WERI-Rb-1 (cell line): ENCODE measurements around the gene ARHGEF3.

Source experiments
- DNase-seq: peaks from one replicate; pipeline ENCODE4 v3.0.0-alpha.2; 2020
- H3K27ac ChIP-seq: fragments of 250-450 bp; sonication (Bioruptor Pico); 2 replicates; pipeline ENCODE4 v1.5.1; 2020; ENCODE audit warnings: mild to moderate bottlenecking, moderate library complexity
- H3K27me3 ChIP-seq: fragments of 250-450 bp; sonication (Bioruptor Pico); 2 replicates; pipeline ENCODE4 v1.5.1; 2021; ENCODE audit warnings: mild to moderate bottlenecking, low read depth, moderate library complexity; ENCODE audit not compliant: insufficient read depth, severe bottlenecking
- H3K36me3 ChIP-seq: fragments of 250-450 bp; sonication (Bioruptor Pico); 2 replicates; pipeline ENCODE4 v1.5.1; 2020; ENCODE audit warnings: mild to moderate bottlenecking, moderate library complexity
- H3K4me3 ChIP-seq: 2 replicates; pipeline ENCODE4 v1.5.1; 2011; ENCODE audit warnings: low read depth, mild to moderate bottlenecking, control low read depth, low read length
- H3K9me3 ChIP-seq: fragments of 250-450 bp; sonication (Bioruptor Pico); 2 replicates; pipeline ENCODE4 v1.5.1; 2021; ENCODE audit warnings: mild to moderate bottlenecking, moderate library complexity; ENCODE audit not compliant: severe bottlenecking
- CTCF ChIP-seq: IDR thresholded peaks from 2 replicates; pipeline ENCODE4 v1.5.1; 2011; ENCODE audit warnings: low read depth, mild to moderate bottlenecking, control low read depth, inconsistent platforms, low read length

Gene ARHGEF3

DNA sequence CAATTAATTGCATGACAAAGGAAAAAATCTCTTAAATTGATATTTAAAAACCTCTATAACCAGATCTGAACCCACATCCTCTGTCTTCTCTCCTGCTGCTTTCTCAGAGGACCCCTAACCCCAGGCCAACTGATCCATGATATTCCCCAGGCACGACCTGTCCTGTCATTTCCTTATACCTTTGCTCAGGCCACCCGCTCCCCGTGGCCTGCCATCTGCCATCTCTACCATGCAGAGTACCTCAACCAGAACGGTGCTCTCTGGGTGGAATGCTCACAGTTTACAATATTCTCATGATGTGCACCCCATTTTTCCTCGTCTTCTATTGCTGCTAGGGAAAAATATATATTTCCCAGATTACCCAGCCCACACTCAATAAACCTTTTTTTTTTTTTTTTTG lies 57.7 kb downstream of the ARHGEF3 start:
- TF ChIP-seq CTCF: no peak
- Histone ChIP-seq H3K27me3 (no peaks in the 10 kb centered on the region), H3K36me3 (no peaks in the 10 kb centered on the region), H3K27ac (no peak overlapping the region), H3K4me3 (no peak overlapping the region), H3K9me3 (no peaks in the 10 kb centered on the region)
- DNase-seq: no peak

- H3K27ac ChIP-seq: no peak overlapping the region
- no peak overlapping the region for H3K4me3 ChIP-seq
- TF ChIP-seq CTCF: no peak
- no peaks in the 10 kb centered on the region for H3K9me3 ChIP-seq
- no peaks in the 10 kb centered on the region for H3K36me3 ChIP-seq
- DNase-seq: no peak
- H3K27me3 ChIP-seq: no peaks in the 10 kb centered on the region
These were observed 58.9 kb downstream of the ARHGEF3 start for GRCh38 chr3:56742887-56743286.

GRCh38 chr3:56739036-56739435 lies 62.7 kb downstream of the ARHGEF3 start:
- no peak for DNase-seq
- no peak overlapping the region for H3K4me3 ChIP-seq
- no peak for TF ChIP-seq CTCF

GRCh38 chr3:56737006-56737405 lies 64.7 kb downstream of the ARHGEF3 start:
- Histone ChIP-seq H3K27me3 (no peaks in the 10 kb centered on the region), H3K27ac (no peak overlapping the region), H3K9me3 (no peaks in the 10 kb centered on the region), H3K4me3 (no peak overlapping the region), H3K36me3 (no peaks in the 10 kb centered on the region; the same call in none of the 2 replicates)
- no peak for DNase-seq
- TF ChIP-seq CTCF: no peak

More at GRCh38 chr3:56739036-56739435, 62.7 kb downstream of the ARHGEF3 start:
- no peaks in the 10 kb centered on the region for H3K27me3 ChIP-seq
- H3K9me3 ChIP-seq: no peaks in the 10 kb centered on the region
- no peaks in the 10 kb centered on the region; the same call in none of the 2 replicates for H3K36me3 ChIP-seq
- no peak overlapping the region for H3K27ac ChIP-seq

- DNase-seq: no peak
- no peak for TF ChIP-seq CTCF
- Histone ChIP-seq H3K4me3 (no peak overlapping the region), H3K9me3 (no peaks in the 10 kb centered on the region), H3K27ac (no peak overlapping the region), H3K36me3 (no peaks in the 10 kb centered on the region; the same call in none of the 2 replicates), H3K27me3 (no peaks in the 10 kb centered on the region)
These were observed 69.6 kb downstream of the ARHGEF3 start for GRCh38 chr3:56732109-56732508.

- no peak overlapping the region for H3K27ac ChIP-seq
These were observed 76.6 kb downstream of the ARHGEF3 start for GRCh38 chr3:56725175-56725574.

More at GRCh38 chr3:56725175-56725574, 76.6 kb downstream of the ARHGEF3 start:
- Histone ChIP-seq H3K36me3 (no peaks in the 10 kb centered on the region; the same call in 1 of the 2 replicates), H3K27me3 (no peaks in the 10 kb centered on the region), H3K4me3 (no peak overlapping the region), H3K9me3 (no peaks in the 10 kb centered on the region)
- TF ChIP-seq CTCF: no peak
- no peak for DNase-seq
